Stimulated activated CD8-positive, alpha-beta memory T cell treated with anti-CD3 and anti-CD28 coated beads, Interleukin-4, amount 100 ng/mL, for 4 hours (primary cell): Measurements from ENCODE around the gene HCFC2.

Source experiments
- DNase-seq, 2 donors: peaks; one replicate each; pipeline ENCODE4 v3.0.0-alpha.2; 2020; ENCODE audit warnings: low read depth in 2 of 2, low spot score in 1 of 2

The HCFC2 gene

GRCh38 chr12:104154286-104154685 is 90.0 kb downstream of the HCFC2 start:
- no peak for DNase-seq

- no peak for DNase-seq
These were observed 90.5 kb downstream of the HCFC2 start for GRCh38 chr12:104154806-104155205.
